Activated CD8-positive, alpha-beta memory T cell treated with anti-CD3 and anti-CD28 coated beads, Interleukin-2, amount 50 U/mL, for 24 hours (primary cell): ENCODE results near the gene CDRT15L2.
"Not testable (repeated sequence)": the region's sequence is repeated elsewhere in the genome, so short reads cannot be mapped to it uniquely, and the experiment has no call there.

Experiments
- DNase-seq: peaks from one replicate; pipeline ENCODE4 v3.0.0-alpha.2; 2020; ENCODE audit errors: extremely low read depth

CDRT15L2 gene

GRCh38 chr17:20573216-20573615 lies 6.3 kb upstream of the CDRT15L2 start:
- DNase-seq: not testable (repeated sequence)

- DNase-seq: not testable (repeated sequence)
These were observed 4.5 kb upstream of the CDRT15L2 start for GRCh38 chr17:20575071-20575470.

DNA sequence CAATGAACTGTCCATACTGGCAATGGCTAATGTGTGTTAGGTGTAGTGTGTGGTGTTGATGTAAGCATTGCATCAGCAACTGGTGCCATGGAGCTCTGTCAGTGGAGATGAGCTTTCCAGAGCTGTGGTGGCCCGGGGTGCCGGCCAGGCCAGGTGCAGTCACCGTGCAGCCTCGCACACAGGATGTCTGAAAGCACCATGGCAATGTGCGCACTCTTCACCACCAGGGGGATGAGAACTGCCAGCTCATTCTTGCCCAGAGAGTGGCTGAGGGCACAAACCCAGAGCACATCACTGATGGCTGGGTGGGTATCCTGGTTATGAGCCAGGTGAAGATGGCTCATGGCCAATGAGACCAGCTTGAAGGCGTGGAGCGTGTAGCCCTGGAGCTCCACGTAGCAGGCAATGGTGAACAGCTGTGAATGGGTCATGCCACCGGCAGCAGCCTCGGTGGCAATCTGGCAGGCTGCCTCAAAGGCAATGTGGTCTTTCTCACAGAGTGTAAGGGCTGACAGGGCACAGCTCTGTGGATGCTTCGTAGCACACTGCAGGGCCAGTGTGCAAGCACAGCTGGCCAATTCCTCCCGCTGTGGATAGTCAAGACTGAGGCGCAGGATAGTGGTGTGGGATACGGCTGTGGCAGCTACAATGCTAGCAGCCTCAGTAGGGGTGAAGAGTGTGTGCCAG lies 4.5 kb downstream of the CDRT15L2 start:
- DNase-seq: not testable (repeated sequence)

DNA sequence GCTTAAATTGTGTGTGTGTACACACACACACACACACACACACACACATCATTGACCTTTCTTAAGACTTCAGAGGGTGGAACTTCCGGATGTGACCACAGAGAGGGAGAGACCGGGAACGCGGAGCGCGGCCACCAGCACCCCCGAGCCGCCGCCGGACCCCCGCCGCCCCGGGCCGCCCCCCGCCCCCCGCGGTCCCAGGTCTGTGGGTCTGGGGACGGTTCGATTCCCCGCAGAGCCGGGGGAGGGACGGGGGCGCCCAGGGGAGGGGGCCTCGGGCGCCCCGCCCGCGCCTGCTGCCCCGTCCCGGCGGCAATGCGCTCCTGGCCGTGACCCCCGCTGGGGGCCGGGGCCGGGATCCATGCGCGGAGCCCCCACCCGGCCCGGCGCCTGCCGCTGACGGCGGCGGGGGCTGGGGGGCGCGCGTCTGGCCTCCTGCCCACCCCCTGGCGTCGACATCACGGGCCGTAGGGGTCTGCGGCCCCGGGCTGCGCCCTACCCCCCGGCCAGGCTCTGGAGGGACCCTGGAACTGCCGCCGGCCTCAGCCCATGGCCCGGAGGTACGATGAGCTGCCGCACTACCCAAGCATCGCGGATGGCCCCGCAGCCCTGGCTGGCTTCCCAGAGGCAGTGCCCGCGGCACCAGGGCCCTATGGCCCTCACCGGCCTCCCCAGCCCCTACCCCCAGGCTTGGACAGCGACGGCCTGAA lies 9.4 kb downstream of the CDRT15L2 start:
- DNase-seq: not testable (repeated sequence)

GRCh38 chr17:20589454-20589810 lies 9.9 kb downstream of the CDRT15L2 start:
- DNase-seq: not testable (repeated sequence)

- DNase-seq: not testable (repeated sequence)
These were observed 11.5 kb downstream of the CDRT15L2 start for GRCh38 chr17:20591040-20591439.

GRCh38 chr17:20605568-20605967 lies 26.0 kb downstream of the CDRT15L2 start:
- not testable (repeated sequence) for DNase-seq

DNA sequence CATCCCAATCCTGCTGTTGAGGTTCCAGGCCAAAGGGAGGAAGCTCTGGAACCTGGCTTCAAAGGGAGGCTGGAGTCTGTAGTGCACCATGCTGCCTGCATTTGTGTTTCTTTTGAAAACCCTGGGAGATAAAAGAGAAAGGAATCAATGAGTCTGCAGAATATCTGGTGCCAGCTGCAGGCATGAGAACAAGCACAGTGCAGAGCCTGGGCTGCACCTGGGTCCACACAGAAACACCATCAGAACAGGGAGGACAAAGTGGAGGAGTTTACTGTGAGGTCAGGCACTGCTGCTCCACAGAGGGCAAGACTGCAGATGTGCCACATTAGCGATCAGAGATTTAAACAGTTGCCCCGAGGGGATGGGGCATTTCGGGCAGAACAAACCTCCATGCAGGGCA lies 30.0 kb downstream of the CDRT15L2 start:
- DNase-seq: not testable (repeated sequence)

DNA sequence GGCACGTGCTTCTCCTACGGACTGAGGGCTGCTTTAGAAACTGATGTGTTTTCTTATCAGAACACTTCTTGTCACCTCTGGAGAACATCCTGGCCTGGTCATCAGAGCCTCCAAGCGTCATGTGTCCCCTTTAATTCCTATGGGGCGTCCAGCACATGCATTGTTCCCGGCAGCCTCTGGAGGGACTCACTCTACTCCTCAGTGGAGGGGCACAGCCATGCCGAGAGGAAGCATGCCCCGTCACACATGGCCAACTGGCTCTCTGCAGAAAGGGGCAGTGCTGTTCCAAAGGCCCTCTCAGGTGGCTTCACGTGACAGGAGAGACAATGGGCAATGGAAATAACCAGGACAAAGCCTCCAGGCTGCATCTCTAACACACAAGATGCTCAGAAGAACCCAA lies 31.8 kb downstream of the CDRT15L2 start:
- no peak for DNase-seq

- DNase-seq: no peak
These were observed 33.1 kb downstream of the CDRT15L2 start for GRCh38 chr17:20612635-20613034.

- DNase-seq: no peak
These were observed 33.7 kb downstream of the CDRT15L2 start for GRCh38 chr17:20613248-20613647.

GRCh38 chr17:20613905-20614304 lies 34.4 kb downstream of the CDRT15L2 start:
- no peak for DNase-seq

DNA sequence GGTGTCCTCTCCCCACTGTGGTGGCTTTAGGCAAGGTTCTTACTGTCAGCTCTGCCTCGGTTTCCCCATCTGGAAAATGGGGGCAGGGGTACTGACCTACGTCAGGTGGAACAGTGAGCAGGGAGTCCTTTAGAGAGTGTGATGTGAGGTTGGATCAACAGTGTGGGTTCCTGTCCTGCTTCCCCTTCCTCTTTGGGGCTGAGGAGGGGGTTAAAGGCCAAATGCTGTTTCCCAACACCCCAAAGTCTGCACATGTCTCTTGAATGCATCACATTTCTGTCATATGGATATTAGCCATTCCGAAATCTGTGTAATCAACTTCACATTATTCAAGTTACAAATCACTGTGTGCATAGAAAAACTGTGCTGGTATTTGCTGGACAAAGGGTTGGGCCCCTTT lies 35.9 kb downstream of the CDRT15L2 start:
- not testable (repeated sequence) for DNase-seq
